ENCODE results near the gene LEF1. TPM values are rescaled to one million over a fixed set of nuclear protein-coding genes. Genes with fewer than 3 reads are reported as not detected.

Gene LEF1
- total and polyA plus RNA-seq, 5 donors, result 0.20 to 5.1 (median 0.76) TPM

GRCh38 chr4:108087293-108087967 lies 81.3 kb downstream of the LEF1 start:
- 83% methylated on average over 6 of the region's 6 CpGs for whole genome bisulfite sequencing
- intact Hi-C loops (cut with DNase I), result no loop called here
- Histone ChIP-seq H3K4me1 (ENCODE audit: control insufficient read depth, insufficient read depth, low read length) (no peaks in the 10 kb centered on the region), H3K4me3 (ENCODE audit: low read length) (no peak overlapping the region), H3K27ac (ENCODE audit: low read length) (no peak overlapping the region), H3K27me3 (ENCODE audit: control insufficient read depth, insufficient read depth) (no peaks in the 10 kb centered on the region), H3K9me3 (ENCODE audit: control insufficient read depth, low read length) (no peaks in the 10 kb centered on the region)
- DNase-seq, result no peak
- no peak for ATAC-seq

- DNase-seq, result no peak
- no peak for ATAC-seq
- no peak overlapping the region for H3K4me3 ChIP-seq (ENCODE audit: low read length)
- intact Hi-C loops (cut with DNase I), result no loop called here
- no peaks in the 10 kb centered on the region for H3K4me1 ChIP-seq (ENCODE audit: control insufficient read depth, insufficient read depth, low read length)
- 90% methylated on average over 16 of the region's 16 CpGs for WGBS
- no peaks in the 10 kb centered on the region for H3K27me3 ChIP-seq (ENCODE audit: control insufficient read depth, insufficient read depth)
- no peak overlapping the region for H3K27ac ChIP-seq (ENCODE audit: low read length)
- H3K9me3 ChIP-seq (ENCODE audit: control insufficient read depth, low read length), result no peaks in the 10 kb centered on the region
Measured at GRCh38 chr4:108081256-108081655, 87.5 kb downstream of the LEF1 start.

DNA sequence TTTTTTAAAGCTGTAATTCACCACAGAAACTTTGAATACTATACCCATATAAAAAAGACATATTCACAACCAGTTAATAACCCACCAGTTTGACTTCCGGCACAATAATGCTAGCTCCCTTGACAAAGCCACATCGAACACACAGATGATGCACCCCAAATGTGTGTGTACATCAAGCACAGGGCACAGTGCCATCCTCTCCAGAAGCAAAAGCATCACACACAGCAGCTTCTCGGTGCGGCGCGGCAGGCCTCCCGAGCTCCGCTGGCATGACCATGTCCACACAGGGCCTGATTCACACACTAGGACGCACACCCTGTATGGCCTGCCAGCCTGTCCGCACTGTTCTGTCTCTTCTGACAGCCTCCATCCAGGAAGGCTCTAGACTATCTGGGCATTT lies 88.0 kb downstream of the LEF1 start:
- Histone ChIP-seq H3K4me1 (ENCODE audit: control insufficient read depth, insufficient read depth, low read length) (no peaks in the 10 kb centered on the region), H3K9me3 (ENCODE audit: control insufficient read depth, low read length) (no peaks in the 10 kb centered on the region), H3K27ac (ENCODE audit: low read length) (no peak overlapping the region), H3K4me3 (ENCODE audit: low read length) (no peak overlapping the region), H3K27me3 (ENCODE audit: control insufficient read depth, insufficient read depth) (no peaks in the 10 kb centered on the region)
- intact Hi-C loops (cut with DNase I), result no loop called here
- ATAC-seq (no peak), DNase-seq (no peak)
- 94% methylated on average over 10 of the region's 10 CpGs for WGBS

GRCh38 chr4:108078024-108078733 lies 90.6 kb downstream of the LEF1 start:
- Histone ChIP-seq H3K9me3 (ENCODE audit: control insufficient read depth, low read length) (no peaks in the 10 kb centered on the region), H3K4me3 (ENCODE audit: low read length) (no peak overlapping the region), H3K27ac (ENCODE audit: low read length) (no peak overlapping the region), H3K4me1 (ENCODE audit: control insufficient read depth, insufficient read depth, low read length) (no peaks in the 10 kb centered on the region), H3K27me3 (ENCODE audit: control insufficient read depth, insufficient read depth) (no peaks in the 10 kb centered on the region)
- no peak for ATAC-seq
- no peak for DNase-seq
- WGBS, result 65% methylated on average over 5 of the region's 5 CpGs
- intact Hi-C loops (cut with DNase I), result no loop called here

DNA sequence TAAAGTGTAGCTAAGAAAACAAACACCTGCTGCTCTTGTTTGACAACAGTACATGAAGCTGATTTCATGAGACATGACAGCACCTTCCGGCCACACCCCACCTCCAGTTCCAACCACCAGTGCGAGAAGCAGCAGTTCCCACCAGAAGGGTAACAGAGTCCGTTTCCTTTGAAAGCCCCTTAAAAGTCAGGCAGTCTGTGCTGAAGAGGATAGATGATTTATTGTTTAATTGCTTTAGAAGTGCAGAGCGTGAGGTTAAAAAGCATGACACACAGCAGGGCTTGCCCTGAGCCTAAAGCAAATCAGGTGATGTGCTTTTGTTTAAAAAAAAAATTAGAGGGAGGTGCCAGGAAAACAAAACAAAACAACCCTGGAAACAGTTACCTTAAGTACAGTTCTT lies 96.4 kb downstream of the LEF1 start:
- WGBS, result 74% methylated on average over 4 of the region's 4 CpGs
- no peak overlapping the region for H3K27ac ChIP-seq (ENCODE audit: low read length)
- no peaks in the 10 kb centered on the region for H3K9me3 ChIP-seq (ENCODE audit: control insufficient read depth, low read length)
- no peaks in the 10 kb centered on the region for H3K4me1 ChIP-seq (ENCODE audit: control insufficient read depth, insufficient read depth, low read length)
- intact Hi-C loops (cut with DNase I), result no loop called here
- no peaks in the 10 kb centered on the region for H3K27me3 ChIP-seq (ENCODE audit: control insufficient read depth, insufficient read depth)
- no peak overlapping the region for H3K4me3 ChIP-seq (ENCODE audit: low read length)
- ATAC-seq (no peak), DNase-seq (no peak)

DNA sequence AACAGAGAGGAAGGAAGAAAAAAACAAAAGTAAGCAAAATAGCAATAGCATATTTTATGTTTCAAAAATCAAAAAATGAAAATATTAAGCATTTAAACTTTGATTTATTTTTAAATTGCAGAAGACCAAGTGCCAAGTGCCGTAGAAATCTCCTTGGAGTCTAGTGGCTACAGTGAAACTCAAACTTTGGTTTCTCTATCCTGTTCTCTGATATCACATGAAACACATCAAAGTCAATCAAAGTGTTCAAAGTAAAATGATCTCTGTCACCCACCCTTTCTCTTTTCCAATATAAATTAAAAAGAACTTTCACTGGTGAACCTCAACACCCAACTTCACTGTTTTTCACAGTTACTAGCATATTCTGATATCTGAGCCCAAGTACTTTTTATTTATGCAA lies 98.0 kb downstream of the LEF1 start:
- DNase-seq (no peak), ATAC-seq (no peak)
- H3K4me1 ChIP-seq (ENCODE audit: control insufficient read depth, insufficient read depth, low read length), result no peaks in the 10 kb centered on the region
- no peaks in the 10 kb centered on the region for H3K9me3 ChIP-seq (ENCODE audit: control insufficient read depth, low read length)
- H3K27ac ChIP-seq (ENCODE audit: low read length), result no peak overlapping the region
- no peaks in the 10 kb centered on the region for H3K27me3 ChIP-seq (ENCODE audit: control insufficient read depth, insufficient read depth)
- H3K4me3 ChIP-seq (ENCODE audit: low read length), result no peak overlapping the region
- intact Hi-C loops (cut with DNase I), result no loop called here
- 81% methylated on average over 1 of the region's 1 CpG for WGBS

DNA sequence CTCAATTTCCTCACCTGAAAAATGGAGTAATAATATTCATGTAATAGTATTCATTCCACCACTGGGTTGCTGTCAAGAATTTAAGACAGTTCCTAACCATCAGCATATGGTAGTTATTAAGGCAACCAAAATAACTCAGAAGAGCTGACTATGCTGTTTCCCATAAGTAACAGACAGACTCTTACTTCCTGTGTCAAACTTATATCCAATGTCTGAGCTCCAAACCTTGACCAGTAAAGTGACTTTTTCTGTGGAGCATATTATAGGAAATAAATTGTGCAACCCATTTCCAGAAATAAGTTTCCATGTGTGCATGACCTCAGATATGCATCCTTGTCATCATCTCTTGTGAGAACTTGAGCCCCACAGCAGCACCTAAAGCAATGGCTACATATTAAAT lies 100.3 kb downstream of the LEF1 start:
- H3K27ac ChIP-seq (ENCODE audit: low read length), result no peak overlapping the region
- no peaks in the 10 kb centered on the region for H3K27me3 ChIP-seq (ENCODE audit: control insufficient read depth, insufficient read depth)
- no peak for ATAC-seq
- intact Hi-C loops (cut with DNase I), result loop anchor here in 1 of 4 donors (10.0 kb wide), 1 partner anchor 506 kb away; no protein-coding TSS in a partner anchor
- no peaks in the 10 kb centered on the region for H3K4me1 ChIP-seq (ENCODE audit: control insufficient read depth, insufficient read depth, low read length)
- H3K9me3 ChIP-seq (ENCODE audit: control insufficient read depth, low read length), result no peaks in the 10 kb centered on the region
- no peak overlapping the region for H3K4me3 ChIP-seq (ENCODE audit: low read length)
- DNase-seq, result no peak

DNA sequence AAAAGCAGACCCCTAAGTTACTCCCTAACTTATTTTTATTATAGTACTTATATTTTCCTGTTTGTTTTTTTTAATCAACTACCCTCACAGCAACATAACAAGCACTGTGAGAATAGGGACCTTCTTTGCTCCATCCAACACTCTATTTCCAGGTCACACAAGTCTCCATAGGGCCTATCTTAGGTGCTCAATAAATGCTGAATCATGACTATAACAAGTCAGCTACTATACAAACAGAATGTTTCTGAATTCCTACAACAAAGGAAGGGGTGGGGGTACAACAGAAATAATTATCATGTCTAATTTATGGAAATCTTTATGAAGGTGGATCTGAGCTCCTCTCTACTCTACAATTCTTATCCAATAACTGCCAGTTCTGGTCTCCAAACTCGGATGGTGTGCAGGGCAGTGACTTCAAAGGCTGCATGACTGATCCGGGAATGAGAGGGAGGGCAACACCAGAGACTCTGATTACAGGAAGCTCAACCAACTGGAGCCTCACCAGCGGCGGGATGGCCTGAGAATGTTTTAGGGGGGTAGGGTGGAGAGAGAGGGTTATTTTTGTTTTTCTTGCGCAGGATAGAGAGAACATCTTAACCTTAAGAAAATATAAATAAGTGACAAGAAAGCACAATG lies 107.9 kb downstream of the LEF1 start:
- H3K4me3 ChIP-seq (ENCODE audit: low read length), result no peak overlapping the region
- no peaks in the 10 kb centered on the region for H3K4me1 ChIP-seq (ENCODE audit: control insufficient read depth, insufficient read depth, low read length)
- intact Hi-C loops (cut with DNase I), result loop anchor here in 2 of 4 donors (5.0 to 10.0 kb wide), 2 partner anchors 511 to 514 kb away; no protein-coding TSS in a partner anchor

DNA sequence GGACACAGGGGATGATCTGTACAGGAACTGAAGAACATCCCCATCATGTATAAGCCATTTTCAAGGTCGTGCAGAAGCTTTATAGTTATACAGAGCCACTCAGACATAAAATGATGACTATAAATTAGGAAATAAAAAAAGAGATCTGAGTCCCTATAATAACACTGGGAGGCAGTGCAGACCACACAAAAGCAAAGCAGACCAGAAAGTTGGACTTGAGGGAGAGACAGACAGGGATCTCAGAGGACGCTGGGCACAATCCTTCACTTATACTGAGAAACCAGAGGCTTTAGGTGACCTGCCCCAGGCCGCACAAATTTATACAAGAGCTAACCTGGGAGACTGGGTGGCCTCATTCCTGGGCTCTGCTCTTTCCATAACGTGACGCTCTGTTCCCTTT lies 108.6 kb downstream of the LEF1 start:
- WGBS, result 40% methylated on average over 5 of the region's 5 CpGs
- intact Hi-C loops (cut with DNase I), result loop anchor here in 2 of 4 donors (5.0 to 10.0 kb wide), 2 partner anchors 512 to 515 kb away; no protein-coding TSS in a partner anchor
- H3K9me3 ChIP-seq (ENCODE audit: control insufficient read depth, low read length), result no peaks in the 10 kb centered on the region
- DNase-seq (no peak), ATAC-seq (peak; percentile 50 to 64)
- no peaks in the 10 kb centered on the region for H3K27me3 ChIP-seq (ENCODE audit: control insufficient read depth, insufficient read depth)
- no peaks in the 10 kb centered on the region for H3K4me1 ChIP-seq (ENCODE audit: control insufficient read depth, insufficient read depth, low read length)
- no peak overlapping the region for H3K4me3 ChIP-seq (ENCODE audit: low read length)
- H3K27ac ChIP-seq (ENCODE audit: low read length), result no peak overlapping the region

More for the DNA sequence above, 107.9 kb downstream of the LEF1 start:
- no peaks in the 10 kb centered on the region for H3K27me3 ChIP-seq (ENCODE audit: control insufficient read depth, insufficient read depth)
- no peak for DNase-seq
- ATAC-seq, result no peak
- no peaks in the 10 kb centered on the region for H3K9me3 ChIP-seq (ENCODE audit: control insufficient read depth, low read length)
- 60% methylated on average over 5 of the region's 5 CpGs for WGBS
- H3K27ac ChIP-seq (ENCODE audit: low read length), result no peak overlapping the region

DNA sequence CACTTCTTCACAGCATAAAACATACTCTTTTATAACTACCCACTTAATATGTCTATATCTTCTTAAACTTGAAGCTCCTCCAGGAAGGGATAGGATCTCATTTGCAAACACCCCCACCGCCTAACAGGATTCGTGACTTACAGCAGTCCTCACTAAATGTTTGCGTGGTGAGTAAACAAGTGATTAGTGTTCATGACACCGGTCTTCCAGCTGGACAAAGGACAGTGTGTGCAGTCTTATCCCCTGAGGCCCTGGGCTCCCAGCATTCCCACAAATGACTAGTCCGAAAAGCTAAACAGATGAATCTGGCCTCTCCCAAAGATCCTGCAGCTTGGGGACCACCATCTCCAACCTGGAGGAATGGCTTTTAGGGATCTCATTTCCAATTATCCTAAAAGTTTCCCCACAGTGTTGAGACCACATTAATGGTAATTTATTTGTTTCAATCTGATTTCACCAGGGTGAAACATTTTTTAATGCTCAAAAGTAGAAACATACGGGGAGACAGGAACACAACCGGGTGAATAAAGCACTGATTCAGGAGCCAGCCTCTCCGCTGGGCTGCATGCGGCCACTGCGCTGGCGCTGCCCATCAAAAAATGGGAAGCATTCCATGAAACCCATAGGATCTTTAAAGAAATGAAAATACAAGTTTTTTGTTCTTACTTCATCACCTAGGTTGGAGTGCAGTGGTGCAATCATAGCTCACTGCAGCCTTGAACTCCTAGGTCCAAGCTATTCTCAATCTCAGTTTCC lies 109.9 kb downstream of the LEF1 start:
- 73% methylated on average over 11 of the region's 11 CpGs for WGBS
- Histone ChIP-seq H3K27ac (ENCODE audit: low read length) (no peak overlapping the region), H3K4me3 (ENCODE audit: low read length) (no peak overlapping the region), H3K9me3 (ENCODE audit: control insufficient read depth, low read length) (no peaks in the 10 kb centered on the region), H3K4me1 (ENCODE audit: control insufficient read depth, insufficient read depth, low read length) (no peaks in the 10 kb centered on the region), H3K27me3 (ENCODE audit: control insufficient read depth, insufficient read depth) (no peaks in the 10 kb centered on the region)
- intact Hi-C loops (cut with DNase I), result loop anchor here in 1 of 4 donors (10.0 kb wide), 1 partner anchor 516 kb away; no protein-coding TSS in a partner anchor
- DNase-seq (no peak), ATAC-seq (no peak)
